Liver (tissue), 9 donors: Measurements from ENCODE around the gene RALGPS1. TPM values are rescaled to one million over a fixed set of nuclear protein-coding genes. Genes with fewer than 3 reads are reported as not detected.
A peak's percentile ranks its signal among the peaks of the same experiment; 100 is the strongest.

Source experiments
- DNase-seq: peaks from one replicate; pipeline ENCODE4 v3.0.0-alpha.2; 2017; ENCODE audit warnings: low spot score
- H3K27ac ChIP-seq, 2 donors: one replicate each; pipeline ENCODE4 v1.7.0; 2013; ENCODE audit warnings: inconsistent platforms in 2 of 2, low read length in 2 of 2, control low read depth in 1 of 2, low read depth in 1 of 2, mild to moderate bottlenecking in 1 of 2
- H3K27me3 ChIP-seq, 4 donors: one replicate each; pipeline versions ENCODE4 v1.6.1 to v1.7.0; 2013; ENCODE audit warnings: low read length in 3 of 4, inconsistent platforms in 1 of 4, mild to moderate bottlenecking in 1 of 4, moderate library complexity in 1 of 4; ENCODE audit not compliant: control insufficient read depth in 4 of 4, insufficient read depth in 4 of 4
- H3K36me3 ChIP-seq, 4 donors: one replicate each; pipeline versions ENCODE4 v1.6.1 to v1.7.0; 2013; ENCODE audit warnings: low read length in 3 of 4, mild to moderate bottlenecking in 3 of 4, low read depth in 1 of 4, moderate library complexity in 1 of 4; ENCODE audit not compliant: control insufficient read depth in 4 of 4, insufficient read depth in 3 of 4
- H3K4me1 ChIP-seq, 4 donors: one replicate each; pipeline versions ENCODE4 v1.6.1 to v1.7.0; 2013; ENCODE audit warnings: low read length in 3 of 4, mild to moderate bottlenecking in 3 of 4, moderate library complexity in 1 of 4; ENCODE audit not compliant: control insufficient read depth in 4 of 4, insufficient read depth in 4 of 4
- H3K4me3 ChIP-seq, 3 donors: one replicate each; pipeline versions ENCODE4 v1.6.1 to v1.7.0; 2013; ENCODE audit warnings: low read length in 3 of 3, control low read depth in 1 of 3, low read depth in 1 of 3, mild to moderate bottlenecking in 1 of 3
- H3K9ac ChIP-seq, 2 donors: one replicate each; pipeline ENCODE4 v1.7.0; 2013; ENCODE audit warnings: low read length in 2 of 2, mild to moderate bottlenecking in 2 of 2, moderate library complexity in 2 of 2, control low read depth in 1 of 2, low read depth in 1 of 2
- H3K9me3 ChIP-seq, 4 donors: one replicate each; pipeline versions ENCODE4 v1.6.1 to v1.7.0; 2013; ENCODE audit warnings: low read length in 3 of 4; ENCODE audit not compliant: control insufficient read depth in 4 of 4
- ATF3 ChIP-seq: IDR thresholded peaks from 2 replicates; pipeline ENCODE4 v1.6.1; 2016; ENCODE audit warnings: antibody characterized with exemption
- CTCF ChIP-seq: fragments of 150-350 bp; IDR thresholded peaks from 2 replicates; pipeline ENCODE4 v1.5.1; 2017; ENCODE audit warnings: improper control_type of control experiment, low read depth, low read length; ENCODE audit not compliant: missing input control
- EGR1 ChIP-seq, 2 donors: IDR thresholded peaks; 2 replicates each; pipeline ENCODE4 v1.6.1; 2016 to 2018; ENCODE audit warnings: antibody characterized with exemption in 2 of 2, low read depth in 2 of 2
- FOXA2 ChIP-seq: IDR thresholded peaks from 2 replicates; pipeline ENCODE4 v1.6.1; 2016; ENCODE audit warnings: antibody characterized with exemption
- GABPA ChIP-seq, 2 donors: IDR thresholded peaks in 1 of 2; conservative IDR thresholded peaks in 1 of 2; 2 replicates each; pipeline ENCODE4 v1.6.1; 2016; ENCODE audit warnings: antibody characterized with exemption in 2 of 2, mild to moderate bottlenecking in 1 of 2, moderate library complexity in 1 of 2
- HNF4A ChIP-seq, 2 donors: conservative IDR thresholded peaks; 2 replicates each; pipeline ENCODE4 v1.6.1; 2016; ENCODE audit warnings: antibody characterized with exemption in 2 of 2, mild to moderate bottlenecking in 2 of 2
- HNF4G ChIP-seq: IDR thresholded peaks from 2 replicates; pipeline ENCODE4 v1.6.1; 2016; ENCODE audit warnings: antibody characterized with exemption
- MAX ChIP-seq: IDR thresholded peaks from 2 replicates; pipeline ENCODE4 v1.6.1; 2016; ENCODE audit warnings: antibody characterized with exemption
- NR2F2 ChIP-seq: IDR thresholded peaks from 2 replicates; pipeline ENCODE4 v1.6.1; 2016; ENCODE audit warnings: antibody characterized with exemption
- RAD21 ChIP-seq, 2 donors: IDR thresholded peaks; 2 replicates each; pipeline ENCODE4 v1.6.1; 2016; ENCODE audit warnings: antibody characterized with exemption in 2 of 2, mild to moderate bottlenecking in 2 of 2
- REST ChIP-seq: IDR thresholded peaks from 2 replicates; pipeline ENCODE4 v1.6.1; 2016; ENCODE audit warnings: antibody characterized with exemption, mild to moderate bottlenecking
- RXRA ChIP-seq, 2 donors: IDR thresholded peaks; 2 replicates each; pipeline ENCODE4 v1.6.1; 2017 to 2018; ENCODE audit warnings: antibody characterized with exemption in 2 of 2, mild to moderate bottlenecking in 1 of 2
- SP1 ChIP-seq: IDR thresholded peaks from 2 replicates; pipeline ENCODE4 v1.6.1; 2018; ENCODE audit warnings: antibody characterized with exemption, mild to moderate bottlenecking
- TAF1 ChIP-seq: conservative IDR thresholded peaks from 2 replicates; pipeline ENCODE4 v1.6.1; 2016; ENCODE audit warnings: antibody characterized with exemption, mild to moderate bottlenecking
- YY1 ChIP-seq: IDR thresholded peaks from 2 replicates; pipeline ENCODE4 v1.6.1; 2016; ENCODE audit warnings: antibody characterized with exemption, mild to moderate bottlenecking
- WGBS: extraction: QIAGEN DNeasy Blood & Tissue Kit; methylation state at CpG from one replicate; pipeline ENCODE4 v1.1.7; 2013; 5-methylcytosine and 5-hydroxymethylcytosine counted together
- polyA plus RNA-seq, 2 donors: library from polyadenylated mRNA; stranded (reverse) in 1 of 2; unstranded in 1 of 2; fragments of 200-250 nt in 1 of 2; fragments of >200 nt in 1 of 2; fragmentation: Nextera tagmentation in 1 of 2; extraction: Ambion mirVana in 1 of 2; gene quantifications; one replicate each; pipeline versions ENCODE4 v1.2.1 to v1.2.3, GENCODE V29; 2013 to 2015
- total RNA-seq, 2 donors: library from RNA; depleted of rRNA; stranded (reverse); fragments of >200 nt; gene quantifications; one replicate each; pipeline ENCODE4 v1.2.3, GENCODE V29; 2014
- donor health status: healthy.
- donor health status: healthy.
- donor health status: healthy.
- donor health status: healthy.
- donor health status: healthy.

RALGPS1 gene
- total and polyA plus RNA-seq, 4 donors: 1.4 to 2.7 (median 2.0) TPM

- Histone ChIP-seq H3K27me3 (no peaks in the 10 kb centered on the region), H3K9ac (no peak overlapping the region), H3K9me3 (no peaks in the 10 kb centered on the region), H3K4me1 (peaks cover 0 to 14% (median 8%) of the 10 kb centered on the region in 4 donors), H3K36me3 (no peaks in the 10 kb centered on the region), H3K4me3 (no peak overlapping the region), H3K27ac (no peak overlapping the region)
- 28% methylated on average over 6 of the region's 6 CpGs for WGBS
- TF ChIP-seq GABPA (IDR thresholded peaks at IDR 0.05 in 1 of 2, conservative IDR thresholded peaks at IDR 0.05 in 1 of 2) (no peak), HNF4G (no peak), MAX (no peak), HNF4A (conservative IDR thresholded peaks at IDR 0.05) (no peak), TAF1 (no peak), REST (no peak), EGR1 (IDR thresholded peaks at IDR 0.05; ENCODE audit: low read depth in 2 of 2) (no peak), FOXA2 (peak; percentile 56), RAD21 (IDR thresholded peaks at IDR 0.05) (peak; percentile 90 to 95), CTCF (peak; percentile 82), RXRA (IDR thresholded peaks at IDR 0.05) (peak in 1 of 2 donors; percentile 17), YY1 (peak; percentile 30)
- DNase-seq: peak; percentile 57
Measured at GRCh38 chr9:127214421-127215267, 300.1 kb downstream of the RALGPS1 start.

GRCh38 chr9:127215268-127216209, 301.0 kb downstream of the RALGPS1 start:
- H3K27ac ChIP-seq: no peak overlapping the region
- H3K4me1 ChIP-seq: peaks cover 0 to 5% (median under 1%) of the 10 kb centered on the region in 4 donors
- H3K9ac ChIP-seq: no peak overlapping the region
- H3K27me3 ChIP-seq: no peaks in the 10 kb centered on the region
- no peak for DNase-seq
- no peaks in the 10 kb centered on the region for H3K9me3 ChIP-seq
- H3K4me3 ChIP-seq: no peak overlapping the region
- 92% methylated on average over 14 of the region's 14 CpGs for WGBS
- H3K36me3 ChIP-seq: no peaks in the 10 kb centered on the region
- TF ChIP-seq ATF3 (no peak), NR2F2 (no peak), EGR1 (IDR thresholded peaks at IDR 0.05; ENCODE audit: low read depth in 2 of 2) (no peak), SP1 (no peak), HNF4G (no peak), TAF1 (no peak), REST (no peak)
